ENCODE results near the gene HOXD3. TPM values are rescaled to one million over a fixed set of nuclear protein-coding genes. Genes with fewer than 3 reads are reported as not detected.

The HOXD3 gene
- total and polyA plus RNA-seq, 9 of the 15 experiments (the other 6 are each of a cell fraction or from before 2014, with no cell fraction given) = not detected

GRCh38 chr2:176130147-176130956 lies 26.8 kb upstream of the HOXD3 start (continued):
- TF ChIP-seq ZNF318 (IDR thresholded peaks at IDR 0.05; ENCODE audit: borderline replicate concordance in 1 of 2, low read depth in 1 of 2) (no peak), ATF7 (IDR thresholded peaks at IDR 0.05) (0 out of 2 replicates have a peak, but pooled peaks have one; percentile 14), SMARCC2 (IDR thresholded peaks at IDR 0.05; ENCODE audit: low read depth) (no peak), THRB (CRISPR knock-in tag; conservative IDR thresholded peaks at IDR 0.05) (no peak)
- TF ChIP-seq, protein P1, sequence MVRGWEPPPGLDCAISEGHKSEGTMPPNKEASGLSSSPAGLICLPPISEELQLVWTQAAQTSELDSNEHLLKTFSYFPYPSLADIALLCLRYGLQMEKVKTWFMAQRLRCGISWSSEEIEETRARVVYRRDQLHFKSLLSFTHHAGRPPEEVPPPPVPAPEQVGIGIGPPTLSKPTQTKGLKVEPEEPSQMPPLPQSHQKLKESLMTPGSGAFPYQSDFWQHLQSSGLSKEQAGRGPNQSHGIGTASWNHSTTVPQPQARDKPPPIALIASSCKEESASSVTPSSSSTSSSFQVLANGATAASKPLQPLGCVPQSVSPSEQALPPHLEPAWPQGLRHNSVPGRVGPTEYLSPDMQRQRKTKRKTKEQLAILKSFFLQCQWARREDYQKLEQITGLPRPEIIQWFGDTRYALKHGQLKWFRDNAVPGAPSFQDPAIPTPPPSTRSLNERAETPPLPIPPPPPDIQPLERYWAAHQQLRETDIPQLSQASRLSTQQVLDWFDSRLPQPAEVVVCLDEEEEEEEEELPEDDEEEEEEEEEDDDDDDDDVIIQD (CRISPR knock-in tag; IDR thresholded peaks at IDR 0.05) = no peak
- TF ChIP-seq, protein P2, sequence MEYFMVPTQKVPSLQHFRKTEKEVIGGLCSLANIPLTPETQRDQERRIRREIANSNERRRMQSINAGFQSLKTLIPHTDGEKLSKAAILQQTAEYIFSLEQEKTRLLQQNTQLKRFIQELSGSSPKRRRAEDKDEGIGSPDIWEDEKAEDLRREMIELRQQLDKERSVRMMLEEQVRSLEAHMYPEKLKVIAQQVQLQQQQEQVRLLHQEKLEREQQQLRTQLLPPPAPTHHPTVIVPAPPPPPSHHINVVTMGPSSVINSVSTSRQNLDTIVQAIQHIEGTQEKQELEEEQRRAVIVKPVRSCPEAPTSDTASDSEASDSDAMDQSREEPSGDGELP (CRISPR knock-in tag; IDR thresholded peaks at IDR 0.05; ENCODE audit: borderline replicate concordance) = no peak
- TF ChIP-seq, protein P3, sequence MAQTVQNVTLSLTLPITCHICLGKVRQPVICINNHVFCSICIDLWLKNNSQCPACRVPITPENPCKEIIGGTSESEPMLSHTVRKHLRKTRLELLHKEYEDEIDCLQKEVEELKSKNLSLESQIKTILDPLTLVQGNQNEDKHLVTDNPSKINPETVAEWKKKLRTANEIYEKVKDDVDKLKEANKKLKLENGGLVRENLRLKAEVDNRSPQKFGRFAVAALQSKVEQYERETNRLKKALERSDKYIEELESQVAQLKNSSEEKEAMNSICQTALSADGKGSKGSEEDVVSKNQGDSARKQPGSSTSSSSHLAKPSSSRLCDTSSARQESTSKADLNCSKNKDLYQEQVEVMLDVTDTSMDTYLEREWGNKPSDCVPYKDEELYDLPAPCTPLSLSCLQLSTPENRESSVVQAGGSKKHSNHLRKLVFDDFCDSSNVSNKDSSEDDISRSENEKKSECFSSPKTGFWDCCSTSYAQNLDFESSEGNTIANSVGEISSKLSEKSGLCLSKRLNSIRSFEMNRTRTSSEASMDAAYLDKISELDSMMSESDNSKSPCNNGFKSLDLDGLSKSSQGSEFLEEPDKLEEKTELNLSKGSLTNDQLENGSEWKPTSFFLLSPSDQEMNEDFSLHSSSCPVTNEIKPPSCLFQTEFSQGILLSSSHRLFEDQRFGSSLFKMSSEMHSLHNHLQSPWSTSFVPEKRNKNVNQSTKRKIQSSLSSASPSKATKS (CRISPR knock-in tag; IDR thresholded peaks at IDR 0.05) = no peak
- TF ChIP-seq, protein P4, sequence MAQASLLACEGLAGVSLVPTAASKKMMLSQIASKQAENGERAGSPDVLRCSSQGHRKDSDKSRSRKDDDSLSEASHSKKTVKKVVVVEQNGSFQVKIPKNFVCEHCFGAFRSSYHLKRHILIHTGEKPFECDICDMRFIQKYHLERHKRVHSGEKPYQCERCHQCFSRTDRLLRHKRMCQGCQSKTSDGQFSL (CRISPR knock-in tag; IDR thresholded peaks at IDR 0.05) = 0 out of 2 replicates have a peak, but pooled peaks have one; percentile 28
- TF ChIP-seq, protein P4 (tag; IDR thresholded peaks at IDR 0.05) = no peak

Measured in K562 (cell line).